Aorta (tissue), 5 donors: ENCODE data around the gene RABAC1. TPM values are rescaled to one million over a fixed set of nuclear protein-coding genes. Genes with fewer than 3 reads are reported as not detected.
"Not testable (repeated sequence)": the region's sequence is repeated elsewhere in the genome, so short reads cannot be mapped to it uniquely, and the experiment has no call there.

Experiments used
- ATAC-seq: fragments of 200-7000 bp; cut with Tn5 transposase; one replicate; pipeline ENCODE4 v1.9.1; 2022; ENCODE audit warnings: moderate library complexity; ENCODE audit not compliant: low FRiP score
- DNase-seq, 2 donors: peaks; one replicate each; pipeline ENCODE4 v3.0.0-alpha.2; 2020
- H3K27ac ChIP-seq, 2 donors: one replicate each; pipeline ENCODE4 v1.5.1; 2013; ENCODE audit warnings: low read length in 2 of 2, mild to moderate bottlenecking in 2 of 2, moderate library complexity in 2 of 2, control low read depth in 1 of 2, inconsistent platforms in 1 of 2, low read depth in 1 of 2
- H3K27me3 ChIP-seq, 2 donors: one replicate each; pipeline ENCODE4 v1.6.1; 2013; ENCODE audit warnings: control low read depth in 1 of 2, low read length in 1 of 2, mild to moderate bottlenecking in 1 of 2, moderate library complexity in 1 of 2; ENCODE audit not compliant: insufficient read depth in 2 of 2, control insufficient read depth in 1 of 2
- H3K36me3 ChIP-seq, 2 donors: one replicate each; pipeline ENCODE4 v1.6.1; 2013; ENCODE audit warnings: control low read depth in 1 of 2, low read length in 1 of 2, mild to moderate bottlenecking in 1 of 2; ENCODE audit not compliant: insufficient read depth in 2 of 2, control insufficient read depth in 1 of 2
- H3K4me1 ChIP-seq, 2 donors: one replicate each; pipeline ENCODE4 v1.6.1; 2013; ENCODE audit warnings: low read length in 2 of 2, control low read depth in 1 of 2, mild to moderate bottlenecking in 1 of 2, moderate library complexity in 1 of 2; ENCODE audit not compliant: insufficient read depth in 2 of 2, control insufficient read depth in 1 of 2
- H3K4me3 ChIP-seq, 2 donors: one replicate each; pipeline ENCODE4 v1.5.1; 2013; ENCODE audit warnings: low read length in 2 of 2, control low read depth in 1 of 2, mild to moderate bottlenecking in 1 of 2
- H3K9me3 ChIP-seq: one replicate; pipeline ENCODE4 v1.6.1; 2013; ENCODE audit warnings: mild to moderate bottlenecking, low read length; ENCODE audit not compliant: control insufficient read depth
- WGBS, 2 donors: extraction: QIAGEN DNeasy Blood & Tissue Kit; methylation state at CpG; one replicate each; pipeline ENCODE4 v1.1.7; 2013; 5-methylcytosine and 5-hydroxymethylcytosine counted together
- intact Hi-C, 2 donors: fragments of 100-400 bp; cut with DNase I; formaldehyde crosslinking; loops; one replicate each; pipeline versions ENCODE4 v1.14.2 to v1.15.0; 2022
- polyA plus RNA-seq, 2 donors: library from polyadenylated mRNA; stranded (reverse); fragments of 200-250 nt; gene quantifications; one replicate each; pipeline ENCODE4 v1.2.3, GENCODE V29; 2013
- total RNA-seq, 2 donors: library from RNA; stranded (reverse); fragmentation: NEBNext Ultra II Directional; extraction: Animal tissue kit (Norgen Biotek cat#: 25700); gene quantifications; one replicate each; pipeline ENCODE4 v1.2.1, GENCODE V29; 2021
- donor health status: healthy with polysubstance abuse.
- donor health status: Bipolar disorder and iron deficiency.
- donor health status: DM: no; HTN: no; CAD: no.
- donor health status: DM: no; HTN: no; CAD: no.
- donor health status: DM: yes; HTN: yes; CAD: no.

RABAC1 gene
- total and polyA plus RNA-seq, 4 donors = 175 to 376 (median 210) TPM

DNA sequence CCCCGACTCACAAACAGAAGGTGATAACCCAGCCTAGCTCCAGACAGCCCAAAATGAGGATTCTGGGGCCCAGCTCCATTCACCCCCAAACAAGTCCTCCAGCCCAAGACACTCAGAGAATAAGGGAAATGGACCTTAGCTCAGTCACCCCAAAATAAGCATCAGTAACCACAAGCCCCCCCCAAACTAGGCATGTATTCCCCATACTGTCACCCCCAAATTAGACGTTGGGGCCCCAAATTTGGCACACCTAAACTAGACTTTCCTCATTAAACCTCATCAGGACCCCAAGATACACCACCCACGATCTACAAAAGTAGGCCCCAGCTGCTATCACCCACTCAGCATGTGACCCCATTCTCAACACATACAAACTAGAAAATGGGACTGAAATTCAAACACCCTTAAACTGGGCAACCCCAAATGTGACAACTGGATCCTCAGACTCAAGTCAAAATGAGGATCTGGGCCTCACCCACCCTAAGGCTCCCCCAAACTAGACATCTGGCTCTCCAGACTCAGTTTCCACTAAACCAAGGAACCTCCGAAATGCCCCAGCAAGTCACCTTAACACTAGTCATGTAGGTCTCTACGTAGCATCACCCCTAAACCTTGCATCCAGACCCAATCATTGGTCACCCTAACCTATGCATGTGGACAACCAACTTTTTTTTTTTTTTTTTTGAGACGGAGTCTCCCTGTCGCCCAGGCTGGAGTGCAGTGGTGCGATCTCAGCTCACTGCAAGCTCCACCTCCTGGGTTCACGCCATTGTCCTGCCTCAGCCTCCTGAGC, 17.5 kb downstream of the RABAC1 start:
- ATAC-seq (no peak), DNase-seq (no peak)
- Histone ChIP-seq H3K27ac (no peak overlapping the region), H3K9me3 (no peaks in the 10 kb centered on the region), H3K4me1 (peaks cover 0 to 3% of the 10 kb centered on the region in 2 donors), H3K27me3 (no peaks in the 10 kb centered on the region), H3K4me3 (no peak overlapping the region), H3K36me3 (no peaks in the 10 kb centered on the region)
- intact Hi-C loops = no loop called here
- 80 to 93% methylated on average over 8 to 9 of the region's 9 CpGs for WGBS, 2 donors

GRCh38 chr19:41940731-41941409, 18.3 kb downstream of the RABAC1 start:
- DNase-seq (no peak), ATAC-seq (no peak)
- intact Hi-C loops = no loop called here
- H3K27ac ChIP-seq = no peak overlapping the region
- H3K9me3 ChIP-seq = no peaks in the 10 kb centered on the region
- H3K4me1 ChIP-seq = peaks cover 0 to 3% of the 10 kb centered on the region in 2 donors
- WGBS, 2 donors = 9 to 28% methylated on average over 13 to 53 of the region's 53 CpGs
- H3K27me3 ChIP-seq = no peaks in the 10 kb centered on the region
- no peak overlapping the region for H3K4me3 ChIP-seq
- no peaks in the 10 kb centered on the region for H3K36me3 ChIP-seq

GRCh38 chr19:41939861-41940730, 19.0 kb downstream of the RABAC1 start:
- WGBS, 2 donors = 1 to 2% methylated on average over 73 to 83 of the region's 83 CpGs
- no peak for DNase-seq
- H3K27me3 ChIP-seq = no peaks in the 10 kb centered on the region
- no peak overlapping the region for H3K27ac ChIP-seq
- peaks cover 0 to 3% of the 10 kb centered on the region in 2 donors for H3K4me1 ChIP-seq
- intact Hi-C loops = no loop called here
- no peak for ATAC-seq
- H3K4me3 ChIP-seq = no peak overlapping the region
- H3K9me3 ChIP-seq = no peaks in the 10 kb centered on the region
- no peaks in the 10 kb centered on the region for H3K36me3 ChIP-seq

GRCh38 chr19:41939209-41939608, 19.9 kb downstream of the RABAC1 start:
- H3K9me3 ChIP-seq, intact Hi-C loops, H3K27me3 ChIP-seq, H3K4me3 ChIP-seq, DNase-seq, H3K36me3 ChIP-seq, H3K27ac ChIP-seq, H3K4me1 ChIP-seq, ATAC-seq: not testable (repeated sequence)

GRCh38 chr19:41937525-41938468, 21.3 kb downstream of the RABAC1 start:
- intact Hi-C loops = no loop called here
- Histone ChIP-seq H3K36me3 (no peaks in the 10 kb centered on the region), H3K27me3 (no peaks in the 10 kb centered on the region), H3K27ac (no peak overlapping the region), H3K4me1 (peaks cover 0 to 3% of the 10 kb centered on the region in 2 donors), H3K4me3 (no peak overlapping the region), H3K9me3 (no peaks in the 10 kb centered on the region)
- DNase-seq = no peak
- ATAC-seq = no peak
- WGBS, 2 donors = 57 to 65% methylated on average over 22 of the region's 22 CpGs

DNA sequence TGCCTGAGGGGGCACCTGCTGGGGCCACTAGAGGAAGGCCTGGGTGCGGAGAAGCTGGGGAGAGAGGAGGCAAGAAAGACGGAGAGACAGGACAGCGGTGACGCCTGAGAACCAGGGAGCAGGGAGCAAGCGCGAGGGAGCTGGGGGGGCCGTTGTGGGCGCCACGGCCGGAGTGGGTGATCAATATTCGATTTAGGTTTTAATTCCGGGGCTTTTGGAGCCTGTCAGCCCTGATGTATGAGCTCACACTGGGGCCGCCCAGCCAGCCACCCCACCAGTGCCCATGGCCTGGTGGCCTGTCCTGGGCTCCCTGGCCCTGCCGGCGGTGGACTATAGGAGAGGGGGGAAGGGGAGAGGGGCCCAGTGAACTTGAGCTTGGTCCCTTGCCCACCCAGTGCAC, 22.2 kb downstream of the RABAC1 start:
- Histone ChIP-seq H3K9me3 (no peaks in the 10 kb centered on the region), H3K4me1 (peaks cover 0 to 3% of the 10 kb centered on the region in 2 donors), H3K4me3 (no peak overlapping the region), H3K36me3 (no peaks in the 10 kb centered on the region), H3K27ac (no peak overlapping the region), H3K27me3 (no peaks in the 10 kb centered on the region)
- WGBS, 2 donors = 68 to 77% methylated on average over 15 of the region's 15 CpGs
- DNase-seq (no peak), ATAC-seq (no peak)
- intact Hi-C loops = no loop called here

DNA sequence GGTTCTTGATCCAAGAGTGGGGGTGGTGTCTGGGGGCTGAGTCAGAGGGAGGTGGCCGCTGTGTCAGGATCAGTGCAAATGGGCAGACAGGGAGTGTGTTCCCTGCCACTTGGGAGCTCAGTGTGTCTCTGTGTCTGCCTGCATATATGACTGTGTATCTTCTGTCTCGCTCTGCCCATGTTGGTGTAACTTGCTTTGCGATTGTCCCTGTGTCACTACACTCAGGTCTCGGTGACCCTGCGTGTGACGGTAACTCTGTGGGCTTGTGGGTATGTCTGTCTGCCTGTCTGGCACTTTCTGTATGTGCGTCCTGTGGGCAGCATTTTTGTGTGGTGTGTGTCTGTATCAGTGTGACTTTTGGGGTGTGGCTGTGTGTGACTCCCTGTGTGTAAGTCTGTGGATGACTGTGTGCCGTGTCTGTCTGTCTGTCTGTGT, 22.7 kb downstream of the RABAC1 start:
- intact Hi-C loops = no loop called here
- Histone ChIP-seq H3K27ac (no peak overlapping the region), H3K27me3 (peaks cover 0 to 2% of the 10 kb centered on the region in 2 donors), H3K4me3 (no peak overlapping the region), H3K36me3 (no peaks in the 10 kb centered on the region), H3K9me3 (no peaks in the 10 kb centered on the region), H3K4me1 (peaks cover 0 to 3% of the 10 kb centered on the region in 2 donors)
- 75 to 77% methylated on average over 8 of the region's 8 CpGs for WGBS, 2 donors
- no peak for DNase-seq
- no peak for ATAC-seq
